ACHN (cell line): ENCODE data around the gene CTXN2.
A peak's percentile ranks its signal among the peaks of the same experiment; 100 is the strongest.

Experiments used
- DNase-seq: peaks from one replicate; pipeline ENCODE4 v3.0.0-alpha.2; 2015
- in situ Hi-C: cut with HindIII; loops from 2 replicates; pipeline ENCODE4 v1.10.0; 2017; ENCODE audit warnings: low sequenced_read_pairs, low pct_ligation_motif_present, low pct_unique_long_range_greater_than_20kb

CTXN2 gene

DNA sequence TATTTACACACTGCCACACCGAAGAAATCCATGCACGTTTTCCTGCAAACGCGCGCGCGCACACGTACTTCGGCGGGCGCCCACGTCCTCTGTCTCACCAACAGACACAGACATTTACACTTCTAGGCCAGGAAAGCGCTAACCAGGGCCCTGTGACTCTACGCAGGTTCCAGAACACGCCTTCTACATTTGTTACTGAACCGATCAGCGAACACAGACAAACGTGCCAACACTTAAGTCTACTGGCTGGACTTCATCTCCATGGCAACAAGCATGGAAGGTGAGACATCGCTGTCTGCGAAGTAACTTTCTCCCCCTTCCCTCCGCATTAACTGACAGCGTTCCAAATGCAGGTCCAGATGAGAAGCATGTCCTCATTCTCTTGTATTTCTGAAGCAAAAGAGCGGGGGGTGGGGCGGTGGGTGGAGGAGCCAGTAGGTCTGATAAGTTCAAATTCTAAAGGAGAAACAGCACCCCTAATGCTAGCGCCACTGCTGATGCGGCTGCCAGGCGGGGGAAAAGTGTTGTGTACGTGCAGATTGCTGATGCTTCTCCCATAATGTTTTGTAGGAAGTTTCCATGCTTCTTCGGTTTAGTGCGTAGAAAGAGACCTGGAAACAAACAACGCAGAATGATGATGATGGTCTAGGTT, at the start of gene CTXN2:
Gene CTXN2, plus strand, starts transcription at position 92 of the 652 bp plus-strand sequence. CDS start 9,636 bp downstream, outside the sequence.
- in situ Hi-C loops = no loop called here
- no peak for DNase-seq

GRCh38 chr15:48143856-48144255, 47.6 kb upstream of the CTXN2 start:
- no peak for DNase-seq
- in situ Hi-C loops = no loop called here

DNA sequence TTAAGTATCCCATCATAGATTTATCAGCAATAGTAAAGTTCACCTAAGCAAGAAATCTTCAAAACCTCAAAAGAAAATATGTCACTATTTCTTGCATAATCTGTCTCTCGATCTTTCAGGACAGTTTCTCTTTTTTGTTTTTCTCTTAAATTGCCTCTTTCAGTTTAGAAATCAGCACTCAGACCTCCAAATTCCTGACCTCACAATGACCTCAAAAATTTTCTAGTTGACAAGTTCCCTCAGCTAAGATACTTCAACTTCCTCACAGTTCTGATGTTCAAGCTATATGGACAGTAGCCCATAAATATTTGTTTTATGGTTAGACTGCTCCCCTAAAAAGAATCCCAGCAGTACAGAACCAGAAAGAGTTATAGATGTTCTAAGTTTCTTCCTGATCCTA, 46.6 kb upstream of the CTXN2 start:
- DNase-seq = no peak
- in situ Hi-C loops = no loop called here

GRCh38 chr15:48145923-48146322, 45.5 kb upstream of the CTXN2 start:
- in situ Hi-C loops = no loop called here
- DNase-seq = no peak

- in situ Hi-C loops = no loop called here
Measured at GRCh38 chr15:48147358-48147757, 44.1 kb upstream of the CTXN2 start.

DNA sequence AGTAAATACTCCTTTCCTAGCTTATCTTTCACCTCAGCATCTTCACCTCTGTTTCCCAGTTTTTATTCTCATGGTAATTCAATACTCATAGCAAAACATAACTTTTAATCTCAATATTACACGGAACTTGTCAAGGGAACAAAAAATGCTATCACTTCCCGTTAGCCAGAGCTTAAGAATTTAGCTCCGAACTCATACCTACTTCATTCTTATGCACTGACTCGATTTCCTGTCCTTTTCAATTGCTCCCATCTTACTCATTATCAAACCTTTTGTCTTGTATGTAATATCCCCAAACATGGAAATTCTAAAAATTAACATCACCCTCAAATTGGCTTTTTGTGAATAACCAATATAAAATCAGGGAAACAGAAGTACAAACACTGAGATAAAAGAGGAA, 41.6 kb upstream of the CTXN2 start:
- peak; percentile 58 for DNase-seq
- in situ Hi-C loops = no loop called here

More at GRCh38 chr15:48147358-48147757, 44.1 kb upstream of the CTXN2 start:
- DNase-seq = no peak

DNA sequence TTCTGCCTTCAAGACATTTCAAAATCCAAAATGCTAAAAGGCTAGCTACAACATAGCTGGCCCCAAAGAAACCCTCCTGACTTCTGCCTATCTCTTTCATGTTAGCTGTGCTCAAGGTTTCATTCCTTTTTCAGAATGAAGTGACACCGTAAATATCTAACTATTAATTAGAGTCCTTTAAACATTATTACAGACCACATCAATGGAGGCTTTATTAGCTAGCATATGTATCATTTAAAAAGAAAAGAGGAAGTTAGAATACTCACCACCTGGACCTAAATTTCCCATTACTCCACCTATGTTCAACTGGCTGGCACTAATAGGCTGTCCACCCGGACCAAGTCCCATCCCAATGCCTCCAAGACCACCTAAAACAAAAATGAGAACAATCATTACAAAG, 37.9 kb upstream of the CTXN2 start:
- in situ Hi-C loops = no loop called here
- no peak for DNase-seq

DNA sequence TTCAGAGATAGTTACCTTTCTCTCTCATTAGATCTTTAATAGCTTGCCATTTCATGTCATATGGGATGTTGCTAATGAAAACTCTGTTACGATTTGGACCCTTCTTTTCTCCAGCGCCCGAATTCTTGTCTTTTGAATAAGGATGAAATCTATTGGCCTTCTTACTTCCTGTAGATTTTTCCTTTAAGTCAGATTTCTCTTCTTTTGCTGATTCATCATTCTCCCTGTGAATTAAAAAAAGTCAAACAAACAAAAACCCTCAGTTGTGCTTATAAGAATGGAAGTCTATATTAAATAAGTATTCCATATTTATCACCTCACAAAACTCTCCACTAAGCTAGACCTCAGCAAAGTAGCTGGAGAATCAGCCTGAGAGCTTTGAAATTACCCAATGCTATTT, 22.8 kb upstream of the CTXN2 start:
- in situ Hi-C loops = no loop called here
- DNase-seq = no peak

DNA sequence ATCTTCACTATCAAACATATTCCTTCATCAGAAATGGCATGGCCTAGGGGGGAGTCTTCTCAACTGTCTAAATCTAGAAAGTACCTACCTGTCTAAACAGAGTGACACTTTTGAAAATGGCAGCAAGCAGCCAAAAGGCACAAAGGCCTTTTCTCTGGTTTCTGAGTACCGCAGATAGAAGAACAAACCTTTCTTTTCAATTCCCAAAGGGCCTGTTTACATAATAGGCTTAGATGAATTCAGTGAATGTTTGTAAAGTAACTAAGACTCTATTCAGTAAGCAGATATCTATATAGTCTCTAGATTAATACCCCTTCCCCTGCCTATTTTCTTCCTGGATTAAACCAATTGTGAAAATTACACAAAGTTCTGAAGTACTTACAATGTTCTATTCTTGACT, 20.5 kb upstream of the CTXN2 start:
- no peak for DNase-seq
- in situ Hi-C loops = no loop called here

- no peak for DNase-seq
- in situ Hi-C loops = no loop called here
Measured at GRCh38 chr15:48175126-48175525, 16.3 kb upstream of the CTXN2 start.

- in situ Hi-C loops = no loop called here
- peak; percentile 48 for DNase-seq
Measured at GRCh38 chr15:48176112-48176511, 15.4 kb upstream of the CTXN2 start.

DNA sequence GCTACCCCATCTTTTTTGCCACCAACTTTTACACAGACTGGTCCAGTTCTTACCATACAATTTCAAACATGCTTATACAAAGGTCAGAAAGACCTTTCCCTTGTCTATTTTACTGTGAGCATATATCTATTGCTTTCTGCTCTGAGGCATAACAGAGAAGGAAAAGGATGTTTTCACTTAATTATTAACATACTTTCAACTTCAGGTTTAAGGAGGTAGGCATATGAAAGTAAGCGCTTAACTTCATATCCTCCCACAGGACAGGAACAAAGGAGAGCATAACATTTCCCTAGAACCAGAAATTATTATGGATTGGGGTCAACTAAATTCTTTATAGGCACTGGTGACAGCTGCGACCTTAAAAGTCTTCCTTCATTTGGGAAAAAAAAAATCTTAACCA, 14.5 kb upstream of the CTXN2 start:
- in situ Hi-C loops = no loop called here
- DNase-seq = peak; percentile 38

- in situ Hi-C loops = no loop called here
- peak; percentile 65 for DNase-seq
Measured at GRCh38 chr15:48177383-48177765, 14.1 kb upstream of the CTXN2 start.

DNA sequence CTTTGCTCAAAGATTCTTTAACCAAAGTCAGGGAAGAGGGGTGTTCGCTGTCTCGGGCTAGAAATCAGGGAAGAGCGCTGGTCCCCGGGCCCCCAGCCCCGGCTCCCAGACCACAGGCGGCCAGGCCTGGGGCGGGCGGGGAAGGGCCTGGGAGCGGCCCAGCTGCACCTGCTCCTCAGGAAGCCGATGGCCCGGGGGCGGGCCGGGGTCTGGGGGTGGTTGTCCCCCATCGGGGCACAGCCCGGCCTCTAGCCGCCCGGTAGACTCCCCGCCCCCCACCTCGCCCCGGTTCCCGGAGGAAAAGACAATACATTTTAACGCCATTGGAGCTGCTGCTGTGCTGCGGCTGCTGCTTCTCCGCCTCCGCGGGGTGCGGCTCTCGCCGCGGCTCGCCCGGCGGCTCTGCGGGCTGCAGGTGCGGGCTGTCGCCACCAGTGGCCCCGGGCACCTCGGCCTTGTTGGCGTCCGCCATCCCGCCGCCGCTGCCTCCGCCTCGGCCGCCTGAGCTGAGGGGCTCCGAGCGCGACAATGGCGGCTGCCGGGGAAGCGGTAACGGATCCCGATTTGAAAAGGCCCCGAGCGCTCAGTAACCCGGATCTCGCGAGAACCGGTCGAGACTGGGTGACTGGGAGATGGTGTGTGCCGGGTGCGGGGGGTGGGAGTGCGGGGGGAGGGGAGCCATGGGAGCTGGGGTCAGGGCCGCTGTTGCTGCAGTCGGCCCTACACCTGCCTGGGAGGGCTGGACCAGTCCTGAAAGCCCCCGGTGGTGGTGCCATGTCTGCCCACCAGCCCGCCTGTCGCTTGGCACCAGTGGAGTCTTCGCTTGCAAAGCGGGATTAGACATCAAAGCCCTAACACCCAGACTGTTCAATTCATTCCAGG, 13.5 kb upstream of the CTXN2 start, which contains the start of gene MYEF2:
Gene MYEF2, minus strand, starts transcription at position 530 of the 882 bp plus-strand sequence. Its CDS starts 58 bp downstream, at position 472.
- DNase-seq = peak; percentile 84
- in situ Hi-C loops = no loop called here

GRCh38 chr15:48178648-48178931, 12.9 kb upstream of the CTXN2 start:
- in situ Hi-C loops = no loop called here

DNA sequence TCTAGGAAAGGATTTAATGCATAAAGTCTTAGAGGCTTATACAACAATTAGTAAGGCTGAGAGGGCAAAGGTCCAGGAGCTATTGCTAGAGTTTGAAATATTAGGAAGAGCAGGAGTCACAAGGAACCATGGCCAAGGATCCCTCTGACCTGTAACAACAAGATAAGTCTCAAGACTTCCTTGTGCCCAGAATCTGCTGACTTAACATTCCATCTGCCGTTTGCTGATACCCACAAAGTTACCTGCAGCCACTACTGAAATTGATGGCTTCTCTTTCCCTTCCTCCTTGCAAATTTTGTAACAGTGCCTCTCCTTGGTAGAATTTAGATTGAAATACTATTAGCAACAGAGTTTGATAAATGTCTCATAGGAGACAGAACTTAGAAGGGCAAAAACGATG, 8.7 kb upstream of the CTXN2 start:
- in situ Hi-C loops = no loop called here
- DNase-seq = no peak

More at GRCh38 chr15:48178648-48178931, 12.9 kb upstream of the CTXN2 start:
- no peak for DNase-seq

GRCh38 chr15:48185529-48185928, 5.9 kb upstream of the CTXN2 start:
- DNase-seq = no peak
- in situ Hi-C loops = no loop called here

DNA sequence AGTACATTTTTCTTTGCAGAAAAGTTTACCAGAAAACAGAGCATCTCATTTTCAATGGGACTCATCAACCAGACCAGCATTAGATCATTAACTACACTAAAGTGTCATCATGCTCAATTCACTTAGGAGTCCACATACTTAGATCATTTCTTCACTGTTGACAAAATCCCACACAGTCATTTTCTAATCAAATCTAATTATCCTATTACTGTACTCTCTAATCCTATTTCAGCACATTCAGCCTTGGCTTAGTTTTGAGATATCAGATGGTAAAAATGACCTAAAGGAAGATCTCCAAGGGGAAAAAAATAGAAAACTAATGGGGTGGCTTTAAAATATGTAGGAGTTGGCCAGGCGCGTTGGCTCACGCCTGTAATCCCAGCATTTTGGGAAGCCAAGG, 5.2 kb upstream of the CTXN2 start:
- DNase-seq = no peak
- in situ Hi-C loops = no loop called here

- peak; percentile 66 for DNase-seq
- in situ Hi-C loops = no loop called here
Measured at GRCh38 chr15:48190932-48191573, 412 bp upstream of the CTXN2 start.
